ENCODE measurements around the gene ZNF850.
"Not testable (repeated sequence)": the region's sequence is repeated elsewhere in the genome, so short reads cannot be mapped to it uniquely, and the experiment has no call there.

ZNF850 gene

GRCh38 chr19:36745870-36746269 lies 26.7 kb downstream of the ZNF850 start:
- Histone ChIP-seq H3K27ac (ENCODE audit: low read depth, low read length) (no peak overlapping the region), H3K4me1 (ENCODE audit: control insufficient read depth, low read depth, low read length) (no peaks in the 10 kb centered on the region), H2AK5ac (ENCODE audit: low read length) (no peak overlapping the region), H2BK15ac (replicated peaks; ENCODE audit: low read depth) (no peak overlapping the region), H3K4me2 (ENCODE audit: low read length) (no peak overlapping the region), H4K5ac (ENCODE audit: low read length) (no peak overlapping the region), H3K4me3 (ENCODE audit: low read length) (peak overlapping the region; percentile 37), H3K27me3 (ENCODE audit: insufficient read depth, low read length, poor library complexity) (no peaks in the 10 kb centered on the region), H4K8ac (ENCODE audit: low read depth, low read length) (no peak overlapping the region), H3K18ac (ENCODE audit: low read length) (no peak overlapping the region), H3K79me1 (ENCODE audit: low read length) (peaks cover 2% of the 10 kb centered on the region), H3K4ac (ENCODE audit: low read depth, low read length) (no peak overlapping the region), H3K36me3 (ENCODE audit: control insufficient read depth, insufficient read depth, low read length) (peaks cover 31% of the 10 kb centered on the region), H3K23ac (ENCODE audit: low read length) (no peak overlapping the region), H3K79me2 (ENCODE audit: control insufficient read depth, insufficient read depth, low read length) (no peaks in the 10 kb centered on the region), H3K9ac (ENCODE audit: low read length) (no peak overlapping the region), H2BK5ac (ENCODE audit: low read length) (no peak overlapping the region), H3K56ac (ENCODE audit: low read length) (no peak overlapping the region), H2BK120ac (ENCODE audit: low read depth, low read length) (no peak overlapping the region)
- no CpG with 5 or more reads among the region's 4 CpGs for WGBS (ENCODE audit: extremely low coverage, insufficient coverage, low lambda C conversion rate)
- DNase-seq = peak; percentile 50

- H3K23ac ChIP-seq (ENCODE audit: low read length); H3K4me2 ChIP-seq (ENCODE audit: low read length); H3K27ac ChIP-seq (ENCODE audit: low read depth, low read length); H3K4me1 ChIP-seq (ENCODE audit: control insufficient read depth, low read depth, low read length); H4K8ac ChIP-seq (ENCODE audit: low read depth, low read length); H4K5ac ChIP-seq (ENCODE audit: low read length); H2BK15ac ChIP-seq (replicated peaks; ENCODE audit: low read depth); H3K56ac ChIP-seq (ENCODE audit: low read length); H3K18ac ChIP-seq (ENCODE audit: low read length); DNase-seq; H3K4ac ChIP-seq (ENCODE audit: low read depth, low read length); H2BK120ac ChIP-seq (ENCODE audit: low read depth, low read length); H3K4me3 ChIP-seq (ENCODE audit: low read length); H3K27me3 ChIP-seq (ENCODE audit: insufficient read depth, low read length, poor library complexity); H3K36me3 ChIP-seq (ENCODE audit: control insufficient read depth, insufficient read depth, low read length); H3K79me2 ChIP-seq (ENCODE audit: control insufficient read depth, insufficient read depth, low read length); H3K9ac ChIP-seq (ENCODE audit: low read length); H2BK5ac ChIP-seq (ENCODE audit: low read length); H2AK5ac ChIP-seq (ENCODE audit: low read length); H3K79me1 ChIP-seq (ENCODE audit: low read length): not testable (repeated sequence)
- no CpG with 5 or more reads among the region's 9 CpGs for WGBS (ENCODE audit: extremely low coverage, insufficient coverage, low lambda C conversion rate)
Measured at GRCh38 chr19:36736166-36736565, 36.4 kb downstream of the ZNF850 start.

GRCh38 chr19:36719687-36720556 lies 52.7 kb downstream of the ZNF850 start:
- Histone ChIP-seq H4K5ac (ENCODE audit: low read length) (no peak overlapping the region), H3K4me2 (ENCODE audit: low read length) (no peak overlapping the region), H3K4ac (ENCODE audit: low read depth, low read length) (no peak overlapping the region), H3K56ac (ENCODE audit: low read length) (no peak overlapping the region), H3K27me3 (ENCODE audit: insufficient read depth, low read length, poor library complexity) (no peaks in the 10 kb centered on the region), H3K23ac (ENCODE audit: low read length) (no peak overlapping the region), H2BK5ac (ENCODE audit: low read length) (no peak overlapping the region), H2BK120ac (ENCODE audit: low read depth, low read length) (no peak overlapping the region), H3K27ac (ENCODE audit: low read depth, low read length) (no peak overlapping the region), H3K79me1 (ENCODE audit: low read length) (no peaks in the 10 kb centered on the region), H3K4me3 (ENCODE audit: low read length) (peak overlapping the region; percentile 41), H3K9ac (ENCODE audit: low read length) (no peak overlapping the region), H4K8ac (ENCODE audit: low read depth, low read length) (no peak overlapping the region), H3K4me1 (ENCODE audit: control insufficient read depth, low read depth, low read length) (no peaks in the 10 kb centered on the region), H3K79me2 (ENCODE audit: control insufficient read depth, insufficient read depth, low read length) (no peaks in the 10 kb centered on the region), H3K36me3 (ENCODE audit: control insufficient read depth, insufficient read depth, low read length) (peaks cover 10% of the 10 kb centered on the region), H3K18ac (ENCODE audit: low read length) (no peak overlapping the region), H2AK5ac (ENCODE audit: low read length) (no peak overlapping the region), H2BK15ac (replicated peaks; ENCODE audit: low read depth) (no peak overlapping the region)
- peak; percentile 48 for DNase-seq
- no CpG with 5 or more reads among the region's 10 CpGs for WGBS (ENCODE audit: extremely low coverage, insufficient coverage, low lambda C conversion rate)

DNA sequence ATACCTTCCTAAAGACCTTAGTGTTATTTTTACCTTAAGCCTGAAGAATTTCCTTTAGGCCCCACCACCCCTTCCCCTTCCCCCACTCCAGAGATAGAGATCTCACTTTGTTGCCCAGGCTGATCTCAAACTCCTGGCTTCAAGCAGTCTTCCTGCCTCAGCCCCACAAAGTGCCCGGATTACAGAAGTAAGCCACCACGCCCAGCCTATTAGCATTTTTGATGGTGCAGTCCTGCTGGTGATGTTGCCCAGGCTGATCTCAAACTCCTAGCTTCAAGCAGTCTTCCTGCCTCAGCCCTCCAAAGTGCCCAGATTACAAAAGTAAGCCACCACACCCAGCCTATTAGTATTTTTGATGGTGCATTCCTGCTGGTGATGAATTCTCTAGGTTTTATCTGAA lies 63.2 kb downstream of the ZNF850 start:
- H4K5ac ChIP-seq (ENCODE audit: low read length) = no peak overlapping the region
- H3K9ac ChIP-seq (ENCODE audit: low read length) = no peak overlapping the region
- peak; percentile 6 for DNase-seq
- H3K27ac ChIP-seq (ENCODE audit: low read depth, low read length) = no peak overlapping the region
- H2BK15ac ChIP-seq (replicated peaks; ENCODE audit: low read depth) = no peak overlapping the region
- no peak overlapping the region for H2AK5ac ChIP-seq (ENCODE audit: low read length)
- no peak overlapping the region for H3K4me2 ChIP-seq (ENCODE audit: low read length)
- no peak overlapping the region for H2BK5ac ChIP-seq (ENCODE audit: low read length)
- H3K4me1 ChIP-seq (ENCODE audit: control insufficient read depth, low read depth, low read length) = no peaks in the 10 kb centered on the region
- peaks cover 13% of the 10 kb centered on the region for H3K79me2 ChIP-seq (ENCODE audit: control insufficient read depth, insufficient read depth, low read length)
- H3K56ac ChIP-seq (ENCODE audit: low read length) = no peak overlapping the region
- peaks cover 9% of the 10 kb centered on the region for H3K36me3 ChIP-seq (ENCODE audit: control insufficient read depth, insufficient read depth, low read length)
- H3K4ac ChIP-seq (ENCODE audit: low read depth, low read length) = no peak overlapping the region
- H3K4me3 ChIP-seq (ENCODE audit: low read length) = peak overlapping the region; percentile 16
- H3K23ac ChIP-seq (ENCODE audit: low read length) = no peak overlapping the region
- peaks cover 8% of the 10 kb centered on the region for H3K79me1 ChIP-seq (ENCODE audit: low read length)
- H3K18ac ChIP-seq (ENCODE audit: low read length) = no peak overlapping the region
- H2BK120ac ChIP-seq (ENCODE audit: low read depth, low read length) = no peak overlapping the region
- H3K27me3 ChIP-seq (ENCODE audit: insufficient read depth, low read length, poor library complexity) = no peaks in the 10 kb centered on the region
- no peak overlapping the region for H4K8ac ChIP-seq (ENCODE audit: low read depth, low read length)
- WGBS (ENCODE audit: extremely low coverage, insufficient coverage, low lambda C conversion rate) = no CpG with 5 or more reads among the region's 2 CpGs

GRCh38 chr19:36707134-36707533 lies 65.5 kb downstream of the ZNF850 start:
- H3K4me3 ChIP-seq (ENCODE audit: low read length) = no peak overlapping the region
- no peak overlapping the region for H2BK5ac ChIP-seq (ENCODE audit: low read length)
- no peak overlapping the region for H3K4ac ChIP-seq (ENCODE audit: low read depth, low read length)
- H3K18ac ChIP-seq (ENCODE audit: low read length) = no peak overlapping the region
- no peak overlapping the region for H3K56ac ChIP-seq (ENCODE audit: low read length)
- no peak overlapping the region for H3K27ac ChIP-seq (ENCODE audit: low read depth, low read length)
- H3K36me3 ChIP-seq (ENCODE audit: control insufficient read depth, insufficient read depth, low read length) = no peaks in the 10 kb centered on the region
- H3K4me1 ChIP-seq (ENCODE audit: control insufficient read depth, low read depth, low read length) = no peaks in the 10 kb centered on the region
- H2AK5ac ChIP-seq (ENCODE audit: low read length) = no peak overlapping the region
- no peak overlapping the region for H3K9ac ChIP-seq (ENCODE audit: low read length)
- H2BK120ac ChIP-seq (ENCODE audit: low read depth, low read length) = no peak overlapping the region
- no peak for DNase-seq
- H4K8ac ChIP-seq (ENCODE audit: low read depth, low read length) = no peak overlapping the region
- peaks cover 8% of the 10 kb centered on the region for H3K79me1 ChIP-seq (ENCODE audit: low read length)
- H2BK15ac ChIP-seq (replicated peaks; ENCODE audit: low read depth) = no peak overlapping the region
- H3K4me2 ChIP-seq (ENCODE audit: low read length) = no peak overlapping the region
- no peak overlapping the region for H3K23ac ChIP-seq (ENCODE audit: low read length)
- no peak overlapping the region for H4K5ac ChIP-seq (ENCODE audit: low read length)
- peaks cover 13% of the 10 kb centered on the region for H3K79me2 ChIP-seq (ENCODE audit: control insufficient read depth, insufficient read depth, low read length)
- WGBS (ENCODE audit: extremely low coverage, insufficient coverage, low lambda C conversion rate) = no CpG with 5 or more reads among the region's 2 CpGs
- H3K27me3 ChIP-seq (ENCODE audit: insufficient read depth, low read length, poor library complexity) = no peaks in the 10 kb centered on the region

Measured in mesendoderm (in vitro differentiated cells).